H7 (cell line): ENCODE measurements around the gene UROC1. TPM values are rescaled to one million over a fixed set of nuclear protein-coding genes. Genes with fewer than 3 reads are reported as not detected.

Source experiments
- DNase-seq: peaks from one replicate; pipeline ENCODE4 v3.0.0; 2012
- H3K27me3 ChIP-seq: 2 replicates; pipeline ENCODE4 v1.6.0; 2011; ENCODE audit warnings: mild to moderate bottlenecking, low read length; ENCODE audit not compliant: control insufficient read depth, insufficient read depth
- H3K36me3 ChIP-seq: replicated peaks from 2 replicates; pipeline ENCODE4 v1.5.1; 2011; ENCODE audit warnings: low read length; ENCODE audit not compliant: control insufficient read depth, insufficient read depth
- H3K4me3 ChIP-seq: 2 replicates; pipeline ENCODE4 v1.5.1; 2011; ENCODE audit warnings: low read depth, mild to moderate bottlenecking, control low read depth, low read length, moderate library complexity; ENCODE audit not compliant: insufficient read depth
- total RNA-seq: library from RNA; depleted of rRNA; stranded (reverse); fragments of >200 nt; shearing (Covaris generic); gene quantifications from 2 replicates; pipeline ENCODE4 v1.2.3, GENCODE V29; 2014

The UROC1 gene
- total RNA-seq, 1 experiment from 2014 or later, result not detected

- no peaks in the 10 kb centered on the region for H3K36me3 ChIP-seq
- DNase-seq, result no peak
- no peaks in the 10 kb centered on the region for H3K27me3 ChIP-seq
- no peak overlapping the region for H3K4me3 ChIP-seq
These were observed 13.9 kb downstream of the UROC1 start for GRCh38 chr3:126503701-126504100.

GRCh38 chr3:126502656-126503055 is 14.9 kb downstream of the UROC1 start:
- Histone ChIP-seq H3K27me3 (no peaks in the 10 kb centered on the region), H3K36me3 (no peaks in the 10 kb centered on the region), H3K4me3 (no peak overlapping the region)
- no peak for DNase-seq

GRCh38 chr3:126501736-126502135 is 15.8 kb downstream of the UROC1 start:
- Histone ChIP-seq H3K36me3 (no peaks in the 10 kb centered on the region), H3K27me3 (no peaks in the 10 kb centered on the region), H3K4me3 (no peak overlapping the region)
- peak; percentile 82 for DNase-seq

- H3K36me3 ChIP-seq, result no peaks in the 10 kb centered on the region
- H3K27me3 ChIP-seq, result no peaks in the 10 kb centered on the region
- H3K4me3 ChIP-seq, result no peak overlapping the region
- DNase-seq, result peak; percentile 82
These were observed 16.5 kb downstream of the UROC1 start for GRCh38 chr3:126501054-126501453.

GRCh38 chr3:126500016-126500415 is 17.6 kb downstream of the UROC1 start:
- no peaks in the 10 kb centered on the region for H3K36me3 ChIP-seq
- no peak overlapping the region for H3K4me3 ChIP-seq
- DNase-seq, result peak; percentile 76
- no peaks in the 10 kb centered on the region for H3K27me3 ChIP-seq

- H3K27me3 ChIP-seq, result no peaks in the 10 kb centered on the region
- H3K4me3 ChIP-seq, result no peak overlapping the region
- no peak for DNase-seq
- no peaks in the 10 kb centered on the region for H3K36me3 ChIP-seq
These were observed 18.2 kb downstream of the UROC1 start for GRCh38 chr3:126499401-126499800.

- H3K36me3 ChIP-seq, result no peaks in the 10 kb centered on the region
- peak; percentile 82 for DNase-seq
- H3K4me3 ChIP-seq, result no peak overlapping the region
- no peaks in the 10 kb centered on the region for H3K27me3 ChIP-seq
These were observed 18.6 kb downstream of the UROC1 start for GRCh38 chr3:126498929-126499328.

GRCh38 chr3:126498461-126498860 is 19.1 kb downstream of the UROC1 start:
- Histone ChIP-seq H3K36me3 (no peaks in the 10 kb centered on the region), H3K4me3 (no peak overlapping the region), H3K27me3 (no peaks in the 10 kb centered on the region)
- DNase-seq, result no peak

GRCh38 chr3:126497956-126498355 is 19.6 kb downstream of the UROC1 start:
- H3K4me3 ChIP-seq, result no peak overlapping the region
- H3K27me3 ChIP-seq, result no peaks in the 10 kb centered on the region
- DNase-seq, result no peak

GRCh38 chr3:126496894-126497850 is 20.4 kb downstream of the UROC1 start:
- Histone ChIP-seq H3K36me3 (no peaks in the 10 kb centered on the region), H3K27me3 (no peaks in the 10 kb centered on the region), H3K4me3 (no peak overlapping the region)
- DNase-seq, result no peak

More at GRCh38 chr3:126497956-126498355, 19.6 kb downstream of the UROC1 start:
- no peaks in the 10 kb centered on the region for H3K36me3 ChIP-seq

GRCh38 chr3:126495786-126496185 is 21.8 kb downstream of the UROC1 start:
- Histone ChIP-seq H3K36me3 (no peaks in the 10 kb centered on the region), H3K4me3 (no peak overlapping the region), H3K27me3 (no peaks in the 10 kb centered on the region)
- no peak for DNase-seq

- Histone ChIP-seq H3K4me3 (no peak overlapping the region), H3K36me3 (no peaks in the 10 kb centered on the region), H3K27me3 (no peaks in the 10 kb centered on the region)
- no peak for DNase-seq
These were observed 22.7 kb downstream of the UROC1 start for GRCh38 chr3:126494970-126495230.

GRCh38 chr3:126494204-126494969 is 23.2 kb downstream of the UROC1 start:
- Histone ChIP-seq H3K36me3 (no peaks in the 10 kb centered on the region), H3K27me3 (no peaks in the 10 kb centered on the region), H3K4me3 (no peak overlapping the region)
- DNase-seq, result no peak

- DNase-seq, result no peak
- Histone ChIP-seq H3K36me3 (no peaks in the 10 kb centered on the region), H3K27me3 (no peaks in the 10 kb centered on the region), H3K4me3 (no peak overlapping the region)
These were observed 23.8 kb downstream of the UROC1 start for GRCh38 chr3:126493739-126494138.

- no peak for DNase-seq
- no peaks in the 10 kb centered on the region for H3K36me3 ChIP-seq
- no peak overlapping the region for H3K4me3 ChIP-seq
- H3K27me3 ChIP-seq, result no peaks in the 10 kb centered on the region
These were observed 24.5 kb downstream of the UROC1 start for GRCh38 chr3:126493051-126493450.
